NK-92 treated with Interleukin-12 subunit alpha and Interleukin-12 subunit beta, amount 100 ng/mL, for 24 hours (cell line): ENCODE measurements around the gene ZNF662.

ENCODE experiments used
- DNase-seq: peaks from one replicate; lab custom pipeline; 2025; lab: John Stamatoyannopoulos, UW

ZNF662 gene

DNA sequence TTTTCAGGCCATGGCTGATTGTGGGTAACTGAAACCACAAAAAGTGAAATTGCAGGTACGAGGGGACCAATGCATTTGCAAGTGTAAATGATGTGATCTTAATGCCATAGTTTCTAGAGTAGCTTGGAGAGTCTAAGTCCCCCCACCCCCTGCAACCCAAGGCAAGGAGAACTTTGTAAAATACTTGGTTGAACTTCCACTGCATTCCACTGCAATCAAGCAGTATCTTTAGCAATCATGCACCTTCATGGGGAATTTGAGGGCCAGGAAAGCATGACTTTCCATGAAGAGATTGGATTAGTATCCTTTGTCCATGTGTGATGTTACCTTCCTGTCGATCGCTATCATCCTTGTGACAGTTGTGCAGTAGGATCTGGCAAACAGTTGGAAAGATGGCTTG, 18.9 kb upstream of the ZNF662 start:
- DNase-seq, result no peak

DNA sequence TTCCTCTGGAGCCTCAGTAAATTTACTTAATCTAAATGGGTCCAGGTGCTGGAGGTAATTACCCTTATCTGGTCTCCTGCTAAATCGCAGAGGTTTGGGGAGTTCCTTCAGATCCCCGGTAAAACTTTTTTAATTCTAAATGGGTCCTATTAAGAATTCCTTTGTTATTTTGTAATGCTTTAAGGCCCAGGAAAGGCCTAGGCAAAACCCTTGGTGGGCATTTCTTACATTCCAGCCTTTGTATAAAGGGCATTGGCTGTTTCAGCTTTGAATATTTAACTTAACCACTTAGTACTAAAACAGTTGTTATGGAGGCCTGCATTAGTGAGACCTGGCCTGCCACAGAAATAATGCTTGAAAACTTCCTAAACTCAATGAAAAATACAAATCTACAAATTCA, 14.9 kb upstream of the ZNF662 start:
- DNase-seq, result no peak

DNA sequence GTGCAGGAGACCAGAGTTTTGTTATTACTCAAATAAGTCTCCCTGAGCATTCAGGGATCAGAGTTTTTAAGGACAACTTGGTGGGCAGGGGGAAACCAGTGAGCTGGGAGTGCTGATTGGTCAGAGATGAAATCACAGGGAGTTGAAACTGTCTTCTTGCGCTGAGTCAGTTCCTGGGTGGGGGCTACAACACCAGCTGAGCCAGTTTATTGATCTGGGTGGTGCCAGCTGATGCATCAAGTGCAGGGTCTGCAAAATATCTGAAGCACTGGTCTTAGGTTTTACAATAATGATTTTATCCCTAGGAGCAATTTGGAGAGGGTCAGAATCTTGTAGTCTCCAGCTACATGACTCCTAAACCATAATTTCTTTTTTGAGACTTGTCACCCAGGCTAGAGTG, 13.8 kb upstream of the ZNF662 start:
- no peak for DNase-seq

DNA sequence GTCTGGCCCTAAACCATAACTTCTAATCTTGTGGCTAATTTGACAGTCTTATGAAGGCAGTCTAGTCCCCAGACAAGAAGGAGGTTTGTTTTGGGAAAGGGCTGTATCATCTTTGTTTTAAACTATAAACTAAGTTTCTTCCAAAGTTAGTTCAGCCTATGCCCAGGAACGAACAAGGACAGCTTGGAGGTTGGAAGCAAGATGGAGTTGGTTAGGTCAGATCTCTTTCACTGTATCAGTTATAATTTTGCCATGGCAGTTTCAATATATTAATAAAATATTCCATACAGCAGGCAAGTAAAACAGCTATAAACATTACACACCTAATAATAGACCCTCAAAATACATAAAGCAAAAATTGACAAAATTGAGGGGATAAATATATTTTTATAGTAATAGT, 13.1 kb upstream of the ZNF662 start:
- DNase-seq, result no peak

DNA sequence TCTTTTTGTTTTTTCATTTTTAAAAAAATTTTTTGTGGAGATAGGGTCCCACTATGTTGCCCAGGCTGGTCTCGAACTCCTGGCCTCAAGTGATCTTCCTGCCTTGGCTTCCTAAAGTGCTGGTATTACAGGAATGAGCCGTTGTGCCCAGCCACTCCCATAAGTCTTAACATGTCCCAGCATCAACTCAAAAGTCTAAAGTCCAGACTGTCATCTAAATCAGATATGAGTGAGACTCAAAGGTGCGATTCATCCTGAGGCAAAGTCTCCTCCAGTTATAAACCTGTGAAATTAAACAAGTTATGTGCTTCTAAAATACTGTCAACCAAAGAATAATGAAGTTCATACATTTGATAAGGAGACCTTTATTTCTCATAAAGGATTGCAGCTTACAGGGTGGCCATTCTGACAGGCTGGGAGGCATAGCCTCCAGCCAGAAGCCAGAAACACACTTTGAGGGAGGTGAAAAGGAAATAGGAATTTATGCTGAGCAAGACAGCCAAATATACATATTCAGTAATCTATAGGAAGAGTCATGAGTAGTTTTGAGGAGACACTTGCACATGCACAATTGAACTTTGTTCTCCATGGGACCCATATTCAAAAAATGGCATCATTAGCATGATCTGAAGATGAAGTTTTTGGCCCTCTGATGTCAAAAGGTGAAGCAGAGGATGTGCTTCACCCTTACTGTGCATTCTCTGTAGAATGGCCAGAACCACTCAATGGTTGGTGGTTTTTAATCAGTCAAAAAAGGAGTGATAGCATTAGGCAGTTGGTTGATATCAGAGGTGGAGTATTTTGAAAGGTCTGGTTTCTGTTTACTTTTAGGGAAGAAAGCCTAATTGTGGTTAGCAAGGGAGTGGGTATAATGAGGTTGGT, 11.0 kb upstream of the ZNF662 start:
- no peak for DNase-seq

DNA sequence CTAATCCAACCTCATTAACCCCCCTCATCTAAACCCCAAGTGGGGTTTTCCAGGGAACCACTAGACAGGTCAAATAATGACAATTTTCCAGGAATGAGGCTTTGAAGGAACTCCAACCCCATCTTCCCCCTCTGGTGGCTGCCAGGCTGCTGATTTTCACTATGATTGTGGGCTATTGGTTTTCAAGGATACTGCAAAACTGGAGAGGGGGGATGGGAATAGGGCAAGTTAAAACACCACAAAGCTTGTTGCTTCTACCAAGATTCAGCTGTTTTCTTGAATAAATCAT, 10.4 kb upstream of the ZNF662 start:
- no peak for DNase-seq

DNA sequence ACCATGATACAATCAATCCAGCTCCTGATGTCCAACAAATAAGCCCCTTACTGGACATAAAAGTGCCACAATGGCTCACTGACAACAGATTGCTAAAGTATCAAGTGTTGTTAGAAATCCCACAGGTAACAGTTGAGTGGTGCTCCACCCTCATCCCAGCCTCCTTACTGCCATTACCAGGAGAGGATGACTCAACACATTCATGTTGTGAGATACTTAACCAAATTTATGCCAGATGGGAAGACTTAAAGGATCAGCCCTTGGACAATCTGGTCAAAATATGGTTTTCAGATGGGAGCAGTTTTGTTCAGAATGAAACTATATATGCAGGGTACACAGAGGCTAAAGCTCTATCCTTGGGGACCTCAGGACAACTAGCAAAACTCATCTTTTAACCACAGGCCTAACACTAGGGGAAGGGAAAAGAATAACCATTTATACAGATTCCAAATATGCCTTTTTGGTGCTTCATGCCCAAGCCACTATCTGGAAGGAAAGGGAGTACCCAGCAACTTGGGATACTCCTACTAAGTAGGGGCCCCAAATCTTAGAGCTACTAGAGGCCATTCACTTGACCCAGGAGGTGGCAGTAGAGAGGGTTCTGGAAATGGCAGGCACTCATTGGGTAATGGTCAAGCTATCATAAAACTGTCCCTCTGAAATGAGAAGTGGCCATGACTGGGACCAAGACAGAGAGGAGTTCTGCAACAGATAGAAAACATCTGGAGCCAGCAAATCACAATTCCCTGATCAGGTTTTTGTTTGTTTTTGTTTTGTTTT, 6.9 kb upstream of the ZNF662 start:
- DNase-seq, result no peak

DNA sequence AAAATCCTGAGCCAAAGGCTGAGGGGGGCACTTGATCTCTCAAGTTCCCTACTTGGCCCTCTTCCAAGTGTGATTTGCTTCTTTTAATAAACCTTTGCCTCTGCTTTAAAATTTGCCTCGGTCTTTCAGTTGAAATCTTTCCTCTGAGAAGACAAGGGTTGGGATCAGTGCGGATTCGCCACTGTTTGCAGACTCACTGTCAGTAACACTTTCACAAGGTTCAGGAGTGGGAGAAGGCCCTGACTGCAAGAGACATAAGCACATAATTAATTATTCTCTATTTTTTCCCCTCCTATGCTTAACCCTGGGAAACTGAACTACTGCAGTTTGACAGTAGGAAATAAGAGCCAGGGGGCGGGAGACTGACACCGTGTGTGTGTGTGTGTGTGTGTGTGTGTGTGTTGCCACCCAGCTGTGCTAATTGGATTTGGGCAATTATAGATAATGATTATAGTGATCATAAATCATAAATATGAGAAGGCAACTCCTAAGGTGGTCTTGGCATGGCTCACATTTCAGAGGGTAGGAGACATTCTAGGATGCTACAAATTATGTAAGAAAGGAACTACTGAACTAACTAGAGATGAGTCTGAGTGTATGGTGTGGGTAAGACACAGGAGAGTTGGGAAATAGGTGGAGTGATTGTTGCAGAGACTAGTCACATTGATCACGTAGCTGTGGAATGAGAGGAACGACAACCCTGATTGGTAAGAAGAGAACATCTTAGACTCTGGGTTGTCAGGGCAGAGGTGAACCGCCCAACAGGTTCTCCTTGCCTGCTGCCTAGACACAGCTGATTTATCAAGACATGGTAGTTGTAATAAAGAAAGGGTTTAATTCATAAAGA, 5.5 kb upstream of the ZNF662 start:
- DNase-seq, result no peak

DNA sequence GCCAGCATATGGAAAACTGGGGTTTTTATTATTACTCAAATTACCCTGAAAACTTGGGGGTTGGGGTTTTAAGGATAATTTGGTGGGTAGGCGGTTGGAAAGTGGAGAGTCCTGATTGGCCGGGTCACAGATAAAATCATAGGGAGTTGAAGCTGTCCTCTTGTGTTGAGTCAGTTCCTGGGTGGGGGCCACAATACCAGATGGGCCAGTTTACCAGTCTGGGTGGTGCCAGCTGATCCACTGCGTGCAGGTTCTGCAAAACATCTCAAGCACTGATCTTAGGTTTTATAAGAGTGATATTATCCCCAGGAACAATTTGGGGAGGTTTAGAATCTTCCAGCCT, 4.9 kb upstream of the ZNF662 start:
- no peak for DNase-seq

DNA sequence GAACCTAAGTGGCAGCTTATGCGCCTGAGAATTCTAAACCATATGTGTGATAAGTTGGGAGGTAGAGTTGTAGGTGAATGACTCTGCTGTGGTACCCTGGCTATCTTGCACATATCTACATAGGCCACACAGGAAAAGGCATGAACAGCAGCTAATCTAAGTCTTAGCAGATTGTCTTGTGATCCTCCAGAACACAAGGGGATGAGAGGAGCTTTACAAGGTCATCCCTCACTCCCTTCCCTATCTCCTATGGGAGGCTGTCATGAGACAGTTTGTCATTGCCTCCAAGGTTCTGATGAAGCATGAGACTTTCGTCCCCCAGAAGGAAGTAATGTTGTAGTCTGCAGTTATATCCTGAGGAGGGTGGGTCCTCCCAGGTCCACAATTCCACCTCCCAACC, 3.7 kb upstream of the ZNF662 start:
- DNase-seq, result no peak

DNA sequence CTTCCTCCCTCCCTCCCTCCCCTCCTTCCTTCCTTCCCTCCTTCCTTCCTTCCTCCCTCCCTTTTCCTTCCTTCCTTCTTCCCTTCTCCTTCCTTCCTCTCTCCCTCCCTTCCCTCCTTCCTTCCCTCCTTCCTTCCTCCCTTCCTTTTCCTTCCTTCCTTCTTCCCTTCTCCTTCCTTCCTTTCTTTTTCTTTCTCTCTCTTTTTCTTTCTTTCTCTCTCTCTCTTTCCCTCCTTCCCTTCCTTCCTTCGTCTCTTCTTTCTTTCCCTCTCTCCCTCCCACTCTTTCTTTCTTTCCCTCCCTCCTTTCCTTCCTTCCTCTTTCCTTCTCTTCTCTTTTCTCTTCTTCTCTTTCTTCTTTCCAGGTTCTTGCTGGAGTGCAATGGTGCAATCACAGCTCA, 1.9 kb upstream of the ZNF662 start:
- no peak for DNase-seq

DNA sequence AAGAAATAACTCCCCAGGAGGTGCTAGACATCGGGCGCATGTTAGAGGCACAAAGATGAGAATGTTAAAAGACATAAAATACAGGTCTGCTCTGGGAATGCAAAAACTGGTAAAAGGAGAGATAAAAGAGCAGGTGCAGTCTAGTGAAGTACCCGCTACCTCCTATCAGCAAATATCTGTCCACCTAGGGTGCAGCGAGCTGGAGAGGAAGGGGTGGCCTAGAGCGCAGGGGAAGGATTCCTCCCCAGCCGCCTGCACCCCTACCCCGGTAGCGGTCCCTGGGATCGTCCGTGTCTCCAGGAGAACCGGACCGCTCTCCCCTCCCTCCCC, 237 bp upstream of the ZNF662 start:
- DNase-seq, result no peak

DNA sequence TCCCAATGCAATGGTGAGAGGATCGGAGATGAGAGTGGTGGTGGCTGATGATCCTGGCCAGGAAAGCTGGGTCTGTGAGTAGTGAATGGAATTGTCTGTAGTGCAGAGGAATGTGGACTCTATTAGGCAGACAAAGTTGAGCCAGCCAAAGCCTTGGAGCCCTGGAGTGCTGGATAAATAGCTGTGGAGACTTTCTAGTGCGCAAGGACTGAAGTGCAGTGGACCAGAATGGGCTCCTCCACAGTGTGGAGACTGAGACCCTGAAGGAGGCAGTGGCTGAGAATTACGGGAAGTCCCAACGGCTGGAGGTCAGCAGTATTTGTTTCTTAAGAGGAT, 874 bp downstream of the ZNF662 start:
- DNase-seq, result no peak

DNA sequence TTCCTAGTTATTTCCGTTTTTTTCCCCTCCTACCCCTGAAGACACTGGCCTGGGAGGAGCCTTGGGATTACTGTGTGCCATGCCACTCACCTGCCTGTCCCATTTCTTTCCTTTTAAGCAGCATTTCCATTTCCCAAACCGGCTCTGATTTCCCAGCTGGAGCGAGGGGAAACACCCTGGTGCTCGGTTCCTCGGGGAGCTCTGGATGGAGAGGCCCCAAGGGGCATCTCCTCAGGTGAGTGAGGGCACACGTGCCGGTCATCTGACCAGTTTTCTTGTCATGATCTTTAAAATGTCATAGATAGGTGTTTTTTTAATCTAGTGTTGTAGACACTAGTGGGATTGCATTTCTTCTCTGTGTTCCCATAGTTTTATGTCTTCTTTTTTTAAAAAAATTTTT, 2.7 kb downstream of the ZNF662 start:
- no peak for DNase-seq

DNA sequence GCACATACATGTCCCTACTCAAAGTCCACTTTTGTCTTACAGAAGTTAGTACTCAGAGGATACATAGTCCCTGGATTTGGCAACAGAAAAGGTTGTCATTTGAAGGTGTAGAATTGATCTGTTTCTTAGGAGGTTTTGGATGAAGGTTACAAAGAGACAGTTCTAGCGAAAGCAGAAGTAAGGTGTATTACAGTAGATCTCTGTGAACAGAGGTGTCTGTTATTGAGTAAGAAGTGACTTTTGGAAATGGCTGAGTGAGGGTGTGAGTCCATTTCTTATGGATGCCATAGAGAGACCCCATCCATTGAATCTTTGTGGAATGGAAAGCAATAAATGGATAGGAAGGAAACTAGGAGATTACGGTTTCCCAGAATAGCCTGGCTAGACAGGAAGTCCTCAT, 5.6 kb downstream of the ZNF662 start:
- no peak for DNase-seq

DNA sequence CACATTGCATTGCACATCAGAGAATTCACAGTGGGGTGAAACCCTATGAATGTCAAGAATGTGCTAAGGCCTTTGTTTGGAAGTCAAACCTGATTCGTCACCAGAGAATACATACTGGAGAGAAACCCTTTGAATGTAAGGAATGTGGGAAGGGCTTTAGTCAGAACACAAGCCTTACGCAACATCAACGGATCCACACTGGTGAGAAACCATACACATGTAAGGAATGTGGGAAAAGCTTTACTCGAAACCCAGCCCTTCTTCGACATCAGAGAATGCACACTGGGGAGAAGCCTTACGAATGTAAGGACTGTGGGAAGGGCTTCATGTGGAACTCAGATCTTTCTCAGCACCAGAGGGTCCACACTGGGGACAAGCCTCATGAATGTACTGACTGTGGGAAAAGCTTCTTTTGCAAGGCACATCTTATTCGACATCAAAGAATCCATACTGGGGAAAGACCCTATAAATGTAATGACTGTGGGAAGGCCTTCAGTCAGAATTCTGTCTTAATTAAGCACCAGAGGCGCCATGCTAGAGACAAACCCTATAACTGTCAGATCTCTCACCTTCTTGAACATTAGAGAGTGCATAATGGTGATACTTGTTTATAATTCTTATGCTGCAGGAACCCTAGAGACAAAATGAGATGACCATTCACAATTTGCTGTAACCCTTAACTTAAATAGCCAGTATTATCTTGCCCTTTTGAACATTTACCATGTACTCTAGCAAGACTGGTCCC, 9.0 kb downstream of the ZNF662 start:
- no peak for DNase-seq

DNA sequence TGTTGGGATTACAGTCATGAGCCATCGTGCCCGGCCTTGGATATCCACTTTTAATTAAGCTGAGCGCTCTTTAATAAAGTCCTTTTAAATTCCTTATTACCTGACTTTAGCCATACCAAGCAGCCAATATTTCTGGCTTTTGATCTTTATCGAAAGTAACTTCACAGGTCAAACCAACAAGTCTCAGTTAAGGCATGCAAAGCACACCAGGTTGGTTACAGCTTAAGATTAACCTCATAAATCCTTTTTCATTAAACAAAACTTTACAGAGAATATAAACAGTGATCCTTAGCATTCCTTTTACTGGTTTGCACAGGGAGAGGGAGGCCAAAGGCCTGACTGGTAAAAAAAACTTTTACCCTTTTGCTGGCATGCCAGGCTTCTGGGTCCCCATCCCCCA, 17.7 kb downstream of the ZNF662 start:
- no peak for DNase-seq

DNA sequence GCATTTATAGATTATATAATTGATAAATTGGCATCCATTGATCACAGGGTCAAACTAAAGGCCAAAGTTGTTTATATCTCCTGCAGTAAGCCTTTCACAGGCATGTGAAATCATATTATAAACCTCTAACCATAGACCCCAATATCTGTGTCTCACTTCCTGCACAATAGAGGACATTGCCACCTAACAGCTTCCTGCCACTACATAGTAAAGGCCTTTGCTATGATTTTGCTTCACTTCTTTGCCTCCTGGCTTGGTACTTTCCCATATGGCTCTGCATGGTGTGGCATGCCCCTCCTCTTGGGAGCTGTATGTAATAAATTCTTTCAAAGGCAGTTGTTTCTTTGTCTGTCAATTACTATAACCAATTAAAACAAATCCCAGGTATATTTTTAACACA, 20.4 kb downstream of the ZNF662 start:
- no peak for DNase-seq

DNA sequence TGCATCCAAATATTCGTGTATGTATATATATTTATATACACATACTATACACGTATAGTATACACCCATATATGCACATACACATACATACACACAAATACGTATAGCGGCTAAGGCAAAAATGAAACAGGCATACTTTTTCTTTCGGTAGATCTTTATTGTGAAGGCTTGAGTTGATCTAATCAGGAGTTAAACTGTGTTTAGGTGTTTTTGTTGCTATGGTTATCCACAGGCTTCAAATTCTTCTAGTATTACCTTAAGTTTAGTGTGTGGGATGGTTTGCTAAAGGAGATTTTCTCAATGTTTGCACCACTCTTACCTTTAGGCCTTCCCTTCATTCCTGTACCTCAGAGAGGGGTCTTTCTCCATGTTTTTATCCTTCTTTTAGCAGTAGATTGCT, 28.2 kb downstream of the ZNF662 start:
- no peak for DNase-seq

DNA sequence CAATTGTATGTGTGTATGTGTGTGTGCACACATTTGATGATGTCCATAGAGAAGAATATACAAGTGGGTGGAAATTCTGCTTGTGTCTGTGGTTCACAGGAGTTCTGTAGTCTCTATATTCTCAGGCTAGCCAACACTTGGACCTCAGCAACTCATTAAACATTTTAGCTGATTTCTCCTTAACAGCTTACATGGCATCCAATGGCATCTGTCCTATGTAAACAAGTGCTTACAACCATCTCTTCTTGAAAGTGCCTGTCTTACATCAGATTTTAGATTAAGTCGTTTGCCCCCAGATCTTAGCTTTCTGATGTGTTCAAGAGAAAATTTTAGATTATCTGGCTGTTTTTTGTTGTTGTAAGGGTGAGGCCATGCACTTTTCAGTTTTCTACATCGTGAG, 29.0 kb downstream of the ZNF662 start:
- no peak for DNase-seq

DNA sequence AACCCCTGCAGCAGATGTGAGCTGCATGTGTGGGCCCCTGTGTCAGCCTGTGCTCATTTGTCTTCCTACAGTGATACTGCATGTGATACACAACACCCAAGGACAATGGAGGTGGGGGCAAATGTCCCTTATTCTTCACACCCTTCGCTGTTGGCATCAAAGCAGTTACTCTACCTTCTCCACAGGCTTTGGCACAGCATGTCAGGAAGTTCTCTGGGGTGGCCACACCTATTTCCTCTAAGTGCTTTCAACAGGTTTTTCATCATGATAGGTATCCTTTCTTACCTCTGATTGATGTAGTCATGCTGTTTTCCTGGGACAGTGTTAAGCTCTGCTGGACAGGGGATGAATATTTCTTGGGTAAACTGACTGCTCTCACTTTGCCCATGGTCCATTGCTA, 29.5 kb downstream of the ZNF662 start:
- no peak for DNase-seq

DNA sequence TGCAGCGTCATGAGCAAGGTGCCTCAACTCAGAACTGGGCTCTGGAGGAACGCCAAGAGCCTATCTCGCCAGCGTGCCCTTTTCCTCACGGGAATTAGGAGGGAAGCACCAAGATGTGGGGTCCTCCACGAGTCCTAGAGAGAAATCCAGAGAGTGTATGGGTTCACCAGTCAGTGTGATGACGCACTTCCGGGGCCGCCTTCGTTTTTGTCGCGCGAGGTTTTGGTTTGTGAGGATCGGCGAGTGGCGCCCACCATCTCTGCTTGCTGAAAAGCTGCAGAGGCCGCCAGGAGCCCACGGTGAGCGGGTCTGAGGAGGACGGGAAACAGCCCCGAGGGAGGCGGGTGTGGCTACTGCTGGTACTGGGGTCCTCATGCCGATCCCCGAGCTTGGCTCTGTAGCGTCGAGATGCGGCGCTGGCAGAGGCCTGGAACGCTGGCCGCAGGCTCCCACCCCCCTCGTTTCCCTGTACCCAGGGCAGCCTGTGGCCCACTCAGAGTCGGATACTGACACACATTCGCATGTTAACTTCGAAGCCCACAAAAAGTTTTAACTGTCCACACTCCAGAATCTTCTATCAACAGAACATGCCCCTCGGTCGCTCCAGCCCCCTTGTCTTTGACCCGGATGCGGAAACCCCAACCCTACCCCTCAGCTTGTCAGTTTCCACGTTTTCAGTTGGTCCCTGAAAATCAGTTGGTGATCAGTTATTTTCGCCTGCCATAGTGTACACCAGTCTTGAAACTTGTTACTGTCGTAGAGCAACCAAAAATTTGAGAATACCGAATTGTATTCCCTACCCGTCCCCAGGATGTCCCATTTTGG, 30.4 kb downstream of the ZNF662 start:
- no peak for DNase-seq
